HG02678 (cell line): ENCODE measurements around the gene BCORL1.

Source experiments
- ATAC-seq: cut with Tn5 transposase; IDR thresholded peaks from one replicate; pipeline ENCODE4 v1.9.1; 2021; ENCODE audit warnings: mild to moderate bottlenecking, moderate library complexity; ENCODE audit not compliant: unreplicated experiment

Gene BCORL1

DNA sequence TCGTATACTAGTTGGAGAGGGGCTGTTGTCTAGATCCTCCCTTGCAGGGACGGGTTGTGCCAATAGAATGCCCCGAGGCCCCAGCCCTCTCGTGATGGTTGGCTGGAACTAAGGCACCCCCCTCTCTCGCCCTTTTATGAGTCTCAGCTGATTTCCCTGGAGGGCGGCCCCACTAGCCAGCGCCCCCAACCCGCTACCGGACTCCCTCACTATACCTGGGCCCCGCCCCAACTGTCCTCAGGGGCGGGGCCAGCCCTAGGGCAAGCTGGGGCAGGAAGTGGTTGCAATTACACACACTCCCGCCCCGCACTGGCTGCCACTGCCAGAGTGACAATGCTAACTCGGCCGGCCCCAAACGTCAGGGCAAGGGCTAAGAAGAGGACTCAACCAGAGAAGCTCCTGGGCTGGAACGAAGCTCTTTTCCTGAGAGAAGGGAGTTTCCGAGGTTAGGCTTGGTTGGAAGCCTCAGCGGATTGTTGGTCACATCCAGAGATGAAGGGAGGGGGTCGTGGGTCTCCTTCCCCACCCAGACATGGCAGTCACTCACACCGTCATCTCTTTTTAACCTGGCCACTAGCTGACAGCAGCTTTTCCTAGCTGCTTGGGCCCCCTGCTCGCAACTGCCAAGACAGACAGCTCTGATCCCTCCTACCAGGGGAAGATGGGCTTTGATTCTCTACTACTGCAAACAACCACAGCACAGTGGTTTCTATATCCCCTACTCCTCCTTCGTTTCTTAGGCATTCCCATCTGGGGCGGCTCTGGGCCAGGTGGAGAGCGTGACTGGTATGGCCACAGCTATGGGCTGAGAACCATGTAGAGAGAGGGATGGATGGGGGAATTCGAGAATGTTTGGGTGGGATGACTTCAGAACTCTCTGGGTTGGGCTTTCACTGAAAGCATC, 21.0 kb upstream of the BCORL1 start:
- ATAC-seq, result peak; percentile 88

DNA sequence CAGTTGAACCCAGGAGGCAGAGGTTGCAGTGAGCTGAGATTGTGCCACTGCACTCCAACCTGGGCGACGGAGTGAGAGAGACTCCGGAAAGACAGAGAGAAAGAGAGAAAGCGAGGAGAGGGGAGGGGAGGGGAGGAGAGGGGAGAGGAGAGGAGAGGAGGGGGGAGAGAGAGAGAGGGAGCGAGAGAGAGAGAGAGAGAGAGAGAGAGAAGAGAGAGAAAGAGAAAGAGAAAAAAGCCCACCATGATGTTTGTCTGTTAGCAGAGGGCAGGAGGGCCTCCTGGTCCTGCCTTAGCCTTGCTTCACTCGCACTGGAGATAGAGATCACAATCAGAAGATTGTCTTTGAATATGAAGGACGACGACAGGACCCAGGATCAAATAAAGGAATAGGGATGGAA, 18.7 kb upstream of the BCORL1 start:
- no peak for ATAC-seq

DNA sequence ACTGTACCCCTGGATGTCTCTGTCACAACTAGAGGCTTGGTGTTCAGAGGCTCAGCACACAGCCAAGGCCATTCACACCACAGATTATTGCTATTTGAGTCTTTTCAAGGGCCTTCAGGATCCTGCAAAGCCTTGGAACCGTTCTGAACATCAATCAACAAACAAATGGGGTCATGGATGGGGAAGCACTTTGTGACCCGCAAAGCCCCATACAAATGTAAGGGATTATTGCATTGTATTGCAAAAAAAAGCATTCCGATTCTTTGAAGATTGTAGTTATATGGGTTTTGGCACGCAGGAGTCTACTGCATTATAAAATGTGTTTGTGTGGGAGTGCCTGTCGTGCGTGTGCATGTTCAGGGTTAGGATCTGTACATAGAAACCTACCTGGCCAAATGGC, 17.3 kb upstream of the BCORL1 start:
- ATAC-seq, result no peak

DNA sequence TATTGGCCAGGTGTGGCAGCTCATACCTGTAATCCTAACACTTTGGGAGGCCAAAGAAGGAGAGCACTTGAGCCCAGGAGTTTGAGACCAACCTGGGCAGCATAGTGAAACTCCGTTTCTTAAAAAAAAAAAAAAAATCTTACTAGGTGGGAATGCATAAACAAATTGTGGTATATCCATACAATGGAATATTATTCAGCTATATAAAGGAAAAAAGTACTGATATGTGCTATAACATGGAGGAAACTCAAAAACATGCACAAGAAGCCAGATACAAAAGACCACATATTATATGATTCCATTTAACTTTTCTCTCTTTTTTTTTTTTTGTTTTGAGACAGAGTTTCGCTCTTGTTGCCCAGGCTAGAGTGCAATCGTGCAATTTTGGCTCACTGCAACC, 13.5 kb upstream of the BCORL1 start:
- ATAC-seq, result no peak

- ATAC-seq, result no peak
These were observed 6.0 kb upstream of the BCORL1 start for GRCh38 chrX:129976441-129976840.

- no peak for ATAC-seq
These were observed 3.1 kb upstream of the BCORL1 start for GRCh38 chrX:129979207-129979920.

DNA sequence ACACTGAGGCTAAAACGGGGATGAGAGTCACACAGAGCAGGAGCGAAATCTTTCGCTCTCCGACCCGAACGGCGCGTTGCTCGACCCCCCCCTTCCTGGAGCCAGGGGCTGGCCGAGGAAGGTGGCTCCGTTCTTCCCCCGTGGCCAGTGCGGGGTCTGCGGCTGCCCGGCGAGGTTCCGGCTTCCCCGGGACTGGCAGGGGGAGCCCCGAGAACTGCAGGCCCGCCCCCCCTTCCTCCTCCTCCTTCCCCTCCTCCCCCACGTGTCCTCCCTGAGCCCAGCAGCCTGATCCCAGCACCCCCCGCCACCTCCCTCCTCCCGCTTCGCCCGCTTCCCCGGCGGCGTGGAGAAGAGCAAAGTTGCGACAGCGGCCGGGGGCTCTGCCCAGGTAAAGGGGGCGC, 2.4 kb upstream of the BCORL1 start:
- no peak for ATAC-seq

DNA sequence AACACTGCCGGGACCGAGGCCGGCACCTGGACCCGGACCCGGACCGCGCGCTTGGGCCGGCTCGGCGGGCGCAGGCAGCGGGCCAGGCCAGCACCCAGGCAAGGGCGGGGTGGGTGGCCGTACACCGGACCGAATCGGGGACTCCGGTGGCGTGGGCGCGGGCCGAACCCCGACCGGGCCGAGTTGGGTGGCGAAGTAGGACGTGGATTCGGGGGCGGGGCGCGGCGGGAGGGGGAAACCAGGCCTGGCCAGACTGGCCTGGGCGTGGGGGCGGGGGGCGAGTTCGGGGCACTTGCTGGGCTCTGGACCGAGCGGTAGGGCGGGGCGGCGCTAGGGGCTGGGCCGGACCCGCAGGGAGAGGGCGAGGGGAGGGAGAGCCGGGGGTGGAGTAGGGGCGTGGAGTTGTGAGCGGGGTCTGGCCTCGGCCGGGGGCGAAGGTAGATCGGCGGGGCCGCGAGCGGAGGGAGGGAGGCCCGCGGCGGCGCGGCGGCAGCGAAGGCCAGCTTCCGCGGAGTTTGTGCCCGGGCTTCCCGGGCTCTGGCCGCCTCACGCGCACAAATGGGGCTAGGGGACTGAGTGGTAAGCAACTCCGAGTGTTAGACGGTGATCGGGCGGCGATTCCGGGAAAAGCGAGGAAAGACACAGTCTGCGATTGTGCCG, 1.8 kb upstream of the BCORL1 start:
- ATAC-seq, result no peak

- no peak for ATAC-seq
These were observed 1.3 kb upstream of the BCORL1 start for GRCh38 chrX:129981200-129981553.

GRCh38 chrX:129981752-129982299, 609 bp upstream of the BCORL1 start:
- ATAC-seq, result no peak

DNA sequence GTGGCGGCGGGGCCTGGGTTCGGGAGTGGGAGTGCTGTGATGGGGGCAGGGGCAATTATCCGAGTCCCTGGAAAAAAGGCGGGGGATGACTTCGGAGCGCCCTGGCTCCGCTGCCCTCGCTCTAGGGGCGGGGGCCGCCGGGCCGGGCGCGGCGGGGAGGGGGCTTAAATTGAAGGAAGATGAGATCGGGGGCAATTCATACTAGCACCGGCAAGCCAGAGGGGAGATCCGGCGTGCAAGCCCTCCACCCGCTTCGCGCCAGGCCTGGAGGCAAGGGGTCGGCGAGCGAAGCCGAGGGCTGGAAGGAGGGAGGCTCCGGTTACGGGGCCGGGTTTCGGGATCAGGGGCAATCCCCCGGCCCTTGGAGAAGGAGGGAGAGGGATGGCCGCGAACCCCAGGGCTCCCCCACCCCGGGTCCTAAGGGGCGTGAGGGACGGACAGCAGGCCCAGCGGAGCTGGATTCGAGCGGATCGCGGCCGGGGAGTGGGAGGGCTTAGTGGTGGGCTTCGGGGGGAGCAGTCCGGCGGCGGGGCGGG, 1.2 kb downstream of the BCORL1 start:
- ATAC-seq, result no peak

DNA sequence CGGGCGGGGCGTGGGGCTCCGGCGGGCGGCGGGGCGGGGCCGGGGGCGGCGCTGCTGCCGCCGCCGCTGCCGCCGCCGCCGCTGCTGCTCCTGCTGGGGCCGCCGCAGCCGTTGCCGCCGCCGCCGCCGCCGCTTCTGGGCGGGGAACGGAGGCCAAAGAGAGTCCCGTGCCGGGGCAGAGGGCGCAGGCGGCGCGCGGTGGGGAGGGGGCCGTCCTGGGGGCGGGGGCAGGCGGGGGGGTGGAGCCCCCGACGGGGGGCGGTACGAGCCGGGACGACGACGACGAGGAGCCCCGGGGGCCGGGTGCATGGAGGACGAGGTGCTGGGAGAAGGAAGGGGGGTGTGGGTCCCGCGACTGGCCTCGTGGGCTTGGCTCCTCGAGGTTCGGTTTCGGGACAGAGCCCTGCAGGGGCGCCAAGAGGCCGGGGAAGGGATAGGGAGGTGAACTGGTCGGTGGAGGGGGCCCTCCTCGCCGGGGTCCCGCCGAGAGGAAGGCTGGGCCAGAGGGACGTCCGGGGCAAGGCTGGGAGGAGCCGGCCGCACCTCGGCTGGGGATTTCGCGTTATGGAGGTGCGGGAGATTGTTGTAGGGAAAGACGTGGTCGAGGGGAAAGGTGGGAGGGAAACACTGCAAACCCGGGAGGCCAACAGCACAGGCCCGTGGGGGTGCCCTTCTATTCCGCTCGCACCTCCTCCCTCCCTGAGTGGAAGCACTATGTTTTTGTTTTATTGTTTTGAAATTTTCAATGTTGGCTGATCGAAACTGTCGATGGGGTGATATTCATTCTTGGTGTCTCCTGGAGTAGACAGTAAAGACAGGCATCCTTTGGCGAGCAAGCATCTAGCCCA, 1.9 kb downstream of the BCORL1 start:
- ATAC-seq, result no peak

DNA sequence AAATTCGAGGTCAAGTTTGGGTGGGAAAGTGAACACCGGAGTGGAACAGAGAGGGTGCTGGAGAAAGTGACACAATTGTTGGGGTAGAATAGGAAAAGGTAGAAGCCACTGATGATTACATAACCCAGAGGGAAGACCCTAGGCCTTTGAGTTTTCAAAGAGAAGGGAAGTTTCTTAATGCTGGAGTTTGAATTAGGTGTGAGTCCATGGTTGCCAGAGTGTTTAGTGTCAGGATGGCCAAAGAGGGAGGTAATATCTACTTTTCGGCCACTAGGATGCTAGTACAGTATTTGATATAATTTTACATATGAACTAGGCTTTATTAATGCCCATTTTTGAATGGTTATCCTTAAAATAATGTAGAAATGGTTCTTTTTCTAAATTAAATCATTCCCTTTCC, 5.4 kb downstream of the BCORL1 start:
- no peak for ATAC-seq

GRCh38 chrX:129992181-129992580, 9.7 kb downstream of the BCORL1 start:
- ATAC-seq, result no peak

GRCh38 chrX:129996120-129996519, 13.7 kb downstream of the BCORL1 start:
- ATAC-seq, result no peak

GRCh38 chrX:129997086-129997485, 14.7 kb downstream of the BCORL1 start:
- no peak for ATAC-seq

- ATAC-seq, result no peak
These were observed 15.6 kb downstream of the BCORL1 start for GRCh38 chrX:129998021-129998420.

DNA sequence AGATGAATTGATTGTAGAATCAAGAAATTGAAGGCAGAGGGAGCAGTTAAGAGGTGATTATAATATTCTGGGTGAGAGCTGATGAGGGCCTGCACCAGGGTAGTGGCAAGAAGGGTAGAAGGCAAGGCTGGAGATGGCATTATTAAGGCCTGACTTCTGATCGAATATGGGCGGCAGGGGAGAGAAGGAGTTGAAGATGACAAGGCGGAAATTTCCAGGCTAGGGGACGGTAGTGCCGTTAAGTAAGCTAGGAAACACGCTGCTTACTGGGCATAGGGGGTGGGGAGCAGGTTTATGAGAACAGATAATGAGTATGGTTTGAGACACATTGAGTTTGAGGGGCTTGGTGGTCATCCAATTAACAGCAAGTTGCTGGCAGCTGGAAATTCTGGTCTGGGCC, 19.5 kb downstream of the BCORL1 start:
- no peak for ATAC-seq

- ATAC-seq, result no peak
These were observed 20.1 kb downstream of the BCORL1 start for GRCh38 chrX:130002541-130002940.

DNA sequence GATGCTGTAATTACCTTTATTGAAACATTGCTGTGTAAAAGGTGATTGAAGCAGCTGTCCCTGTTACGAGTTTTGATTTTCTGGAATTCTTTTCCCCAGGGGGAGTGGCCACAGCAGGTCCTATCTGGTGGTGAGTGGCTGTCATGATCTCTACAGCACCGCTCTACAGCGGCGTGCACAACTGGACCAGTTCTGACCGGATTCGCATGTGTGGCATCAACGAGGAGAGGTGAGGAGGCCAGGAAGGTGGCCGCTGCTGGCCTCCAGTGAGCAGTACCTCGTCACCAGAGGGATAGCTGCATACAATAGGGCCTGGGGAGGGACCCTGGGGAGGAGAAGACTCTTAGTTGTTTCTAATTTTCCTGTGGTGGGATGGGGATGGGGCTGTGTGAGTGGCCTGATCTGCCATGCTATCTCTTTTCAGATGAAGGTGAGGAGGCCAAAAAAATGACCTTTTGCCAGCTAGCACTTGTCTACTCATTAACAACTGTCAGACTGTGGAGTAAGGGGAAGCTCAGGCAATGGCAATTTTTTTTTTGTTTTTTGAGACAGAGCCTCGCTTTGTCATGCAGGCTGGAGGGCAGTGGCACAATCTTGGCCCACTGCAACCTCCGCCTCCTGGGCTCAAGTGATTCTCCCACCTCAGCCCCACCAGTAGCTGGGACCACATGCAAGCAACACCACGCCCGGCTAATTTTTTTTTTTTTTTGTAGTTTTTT, 22.8 kb downstream of the BCORL1 start:
- ATAC-seq, result no peak
